ENCODE data around the gene IDE.

- TF ChIP-seq SIN3A (IDR thresholded peaks at IDR 0.05; ENCODE audit: borderline replicate concordance, insufficient read depth, low read length): no peak
- TF ChIP-seq TAF1 (IDR thresholded peaks at IDR 0.05; ENCODE audit: borderline replicate concordance, insufficient read depth, low read length): no peak
- no peak for TF ChIP-seq POLR2AphosphoS5 (IDR thresholded peaks at IDR 0.05; ENCODE audit: low read depth, low read length)
- TF ChIP-seq FOXP2 (optimal IDR thresholded peaks at IDR 0.05; ENCODE audit: borderline replicate concordance, extremely low read depth, extremely low read length, insufficient read depth): no peak
- TF ChIP-seq REST (IDR thresholded peaks at IDR 0.05; ENCODE audit: insufficient read depth in 1 of 2, low read depth in 2 of 2, low read length in 2 of 2): no peak
Observed at GRCh38 chr10:92405419-92405924, 168.4 kb downstream of the IDE start.
